Esophagus muscularis mucosa (tissue), 4 donors: Measurements from ENCODE around the gene KLF7. TPM values are rescaled to one million over a fixed set of nuclear protein-coding genes. Genes with fewer than 3 reads are reported as not detected.
A peak's percentile ranks its signal among the peaks of the same experiment; 100 is the strongest.

Experiments used
- DNase-seq: peaks from one replicate; pipeline ENCODE4 v3.0.0-alpha.2; 2017; ENCODE audit errors: extremely low spot score
- H3K27ac ChIP-seq, 4 donors: fragments of 200-600 bp; sonication (generic); replicated peaks in 1 of 4; 1 replicate in 3 of 4; 2 replicates in 1 of 4; pipeline ENCODE4 v1.5.1; 2016 to 2019; ENCODE audit warnings: mild to moderate bottlenecking in 1 of 4
- H3K27me3 ChIP-seq, 4 donors: fragments of 200-600 bp; sonication (generic); one replicate each; pipeline versions ENCODE4 v1.5.1 to v1.6.0; 2016 to 2019
- H3K36me3 ChIP-seq, 4 donors: fragments of 200-600 bp; sonication (generic); one replicate each; pipeline ENCODE4 v1.5.1; 2016 to 2019
- H3K4me1 ChIP-seq, 4 donors: fragments of 200-600 bp; sonication (generic); one replicate each; pipeline ENCODE4 v1.5.1; 2016 to 2019
- H3K4me3 ChIP-seq, 4 donors: fragments of 200-600 bp; sonication (generic); 1 replicate in 2 of 4; 2 replicates in 2 of 4; pipeline ENCODE4 v1.5.1; 2016 to 2019; ENCODE audit warnings: mild to moderate bottlenecking in 4 of 4, moderate library complexity in 1 of 4
- H3K9me3 ChIP-seq, 4 donors: fragments of 200-600 bp; sonication (generic); 1 replicate in 3 of 4; 2 replicates in 1 of 4; pipeline ENCODE4 v1.5.1; 2016 to 2019
- EP300 ChIP-seq: sonication (generic); formaldehyde crosslinking; IDR thresholded peaks from one replicate; pipeline ENCODE4 v1.6.1; 2017; ENCODE audit warnings: antibody characterized with exemption
- POLR2A ChIP-seq: fragments of 450-650 bp; IDR thresholded peaks from one replicate; pipeline ENCODE4 v1.6.1; 2017; ENCODE audit warnings: antibody characterized with exemption, moderate library complexity, mild to moderate bottlenecking, low read depth
- POLR2AphosphoS5 ChIP-seq, 2 donors: sonication (generic); formaldehyde crosslinking; IDR thresholded peaks; one replicate each; pipeline ENCODE4 v1.6.1; 2017; ENCODE audit warnings: antibody characterized with exemption in 2 of 2
- WGBS: methylation state at CpG from one replicate; pipeline ENCODE4 v1.1.5; 2018; 5-methylcytosine and 5-hydroxymethylcytosine counted together
- intact Hi-C: fragments of 100-400 bp; cut with DNase I; formaldehyde crosslinking; loops from one replicate; pipeline ENCODE4 v1.15.1; 2023
- total RNA-seq, 4 donors: library from RNA; depleted of rRNA; stranded (reverse); fragments of >200 nt; gene quantifications; one replicate each; pipeline versions ENCODE4 v1.1.0 to v1.2.1, GENCODE V29; 2016
- TF ChIP-seq, protein P1 (sequence below), 3 experiments: fragments of 200-600 bp in 2 of 3; fragments of 450-650 bp in 1 of 3; sonication (generic) in 2 of 3; IDR thresholded peaks; one replicate each; pipeline ENCODE4 v1.5.1; 2017 to 2019; ENCODE audit warnings: antibody characterized with exemption in 3 of 3, mild to moderate bottlenecking in 2 of 3, moderate library complexity in 1 of 3

The KLF7 gene
- total RNA-seq, 4 donors from 2014 or later = 25.3 to 47.4 (median 36.9) TPM

DNA sequence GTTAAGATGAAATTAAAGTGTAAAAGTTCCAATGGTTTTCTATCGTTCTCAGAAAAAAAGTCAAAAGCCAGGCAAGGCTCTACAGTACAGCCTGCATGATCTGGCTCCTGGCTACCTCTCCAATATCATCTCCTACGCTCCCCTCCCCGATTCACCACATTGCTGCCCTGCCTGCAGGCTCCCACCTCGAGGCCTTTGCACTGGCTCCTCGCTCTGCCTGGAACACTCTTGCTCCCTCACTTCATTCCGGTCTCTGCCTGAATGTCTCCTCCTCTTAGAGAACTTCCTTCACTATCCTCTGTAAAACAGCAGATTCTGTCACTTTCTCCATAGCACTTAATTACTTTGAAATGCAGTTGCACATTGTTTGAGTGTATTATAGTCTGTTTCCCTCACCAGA, 72.5 kb downstream of the KLF7 start:
- intact Hi-C loops = no loop called here
- TF ChIP-seq EP300 (no peak), POLR2AphosphoS5 (IDR thresholded peaks at IDR 0.05) (no peak), POLR2A (no peak)
- TF ChIP-seq, protein P1, sequence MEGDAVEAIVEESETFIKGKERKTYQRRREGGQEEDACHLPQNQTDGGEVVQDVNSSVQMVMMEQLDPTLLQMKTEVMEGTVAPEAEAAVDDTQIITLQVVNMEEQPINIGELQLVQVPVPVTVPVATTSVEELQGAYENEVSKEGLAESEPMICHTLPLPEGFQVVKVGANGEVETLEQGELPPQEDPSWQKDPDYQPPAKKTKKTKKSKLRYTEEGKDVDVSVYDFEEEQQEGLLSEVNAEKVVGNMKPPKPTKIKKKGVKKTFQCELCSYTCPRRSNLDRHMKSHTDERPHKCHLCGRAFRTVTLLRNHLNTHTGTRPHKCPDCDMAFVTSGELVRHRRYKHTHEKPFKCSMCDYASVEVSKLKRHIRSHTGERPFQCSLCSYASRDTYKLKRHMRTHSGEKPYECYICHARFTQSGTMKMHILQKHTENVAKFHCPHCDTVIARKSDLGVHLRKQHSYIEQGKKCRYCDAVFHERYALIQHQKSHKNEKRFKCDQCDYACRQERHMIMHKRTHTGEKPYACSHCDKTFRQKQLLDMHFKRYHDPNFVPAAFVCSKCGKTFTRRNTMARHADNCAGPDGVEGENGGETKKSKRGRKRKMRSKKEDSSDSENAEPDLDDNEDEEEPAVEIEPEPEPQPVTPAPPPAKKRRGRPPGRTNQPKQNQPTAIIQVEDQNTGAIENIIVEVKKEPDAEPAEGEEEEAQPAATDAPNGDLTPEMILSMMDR (IDR thresholded peaks at IDR 0.05) = no peak
- H3K4me1 ChIP-seq = peaks cover 57 to 89% (median 71%) of the 10 kb centered on the region in 4 donors

DNA sequence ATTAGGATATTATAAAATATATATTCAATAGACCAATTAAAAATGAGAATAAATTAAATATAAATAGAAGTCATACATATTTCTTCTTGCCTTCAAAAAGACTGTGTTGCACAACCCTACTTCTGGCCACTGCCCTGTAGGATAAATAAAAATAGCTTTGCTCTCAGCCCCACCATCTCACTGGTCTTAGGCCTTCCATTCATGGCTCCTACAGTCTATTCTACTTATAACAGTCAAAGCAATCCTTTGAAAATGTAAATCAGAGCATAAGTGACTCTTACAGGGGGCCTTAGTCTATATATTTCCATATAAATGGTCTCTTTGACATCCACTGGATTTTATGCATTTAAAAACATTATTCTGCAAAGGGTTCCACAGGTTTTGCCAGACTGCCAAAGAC, 72.9 kb downstream of the KLF7 start:
- H3K36me3 ChIP-seq = peaks cover 0 to 16% (median 4%) of the 10 kb centered on the region in 4 donors
- no peak overlapping the region for H3K27ac ChIP-seq
- H3K4me1 ChIP-seq = peaks cover 60 to 89% (median 74%) of the 10 kb centered on the region in 4 donors
- intact Hi-C loops = no loop called here
- H3K9me3 ChIP-seq = no peaks in the 10 kb centered on the region
- H3K27me3 ChIP-seq = no peaks in the 10 kb centered on the region
- H3K4me3 ChIP-seq = no peak overlapping the region
- TF ChIP-seq, protein P1 (IDR thresholded peaks at IDR 0.05) = no peak
- no peak for TF ChIP-seq POLR2A
- no peak for TF ChIP-seq EP300
- no peak for TF ChIP-seq POLR2AphosphoS5 (IDR thresholded peaks at IDR 0.05)
- DNase-seq = no peak

More for the DNA sequence above, 72.5 kb downstream of the KLF7 start:
- no peak overlapping the region for H3K27ac ChIP-seq
- WGBS = 92% methylated on average over 6 of the region's 6 CpGs
- peaks cover 0 to 13% (median 1%) of the 10 kb centered on the region in 4 donors for H3K36me3 ChIP-seq
- no peak for DNase-seq
- H3K9me3 ChIP-seq = no peaks in the 10 kb centered on the region
- no peaks in the 10 kb centered on the region for H3K27me3 ChIP-seq
- H3K4me3 ChIP-seq = no peak overlapping the region

DNA sequence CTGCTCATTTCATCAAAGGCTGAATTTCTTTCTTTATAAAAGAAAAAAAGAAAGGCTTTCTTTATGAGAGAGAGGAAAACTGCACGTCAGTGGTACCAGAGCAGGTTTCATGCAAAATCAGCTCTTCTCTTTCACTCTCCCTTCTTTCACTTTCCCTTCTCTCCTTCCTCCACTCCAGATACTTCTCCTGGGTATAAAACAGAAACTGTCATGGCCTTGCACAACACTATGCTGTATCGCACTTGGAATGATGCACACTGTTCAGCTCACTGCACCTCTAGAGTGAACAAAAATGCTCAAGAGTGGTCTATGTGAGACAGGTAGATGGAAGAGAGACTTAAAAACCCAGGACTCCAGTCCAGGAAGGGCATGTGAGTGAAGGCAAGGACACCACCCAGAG, 73.8 kb downstream of the KLF7 start:
- Histone ChIP-seq H3K36me3 (peaks cover 2 to 21% (median 12%) of the 10 kb centered on the region in 4 donors), H3K4me3 (no peak overlapping the region), H3K27me3 (no peaks in the 10 kb centered on the region), H3K9me3 (no peaks in the 10 kb centered on the region), H3K4me1 (peaks cover 59 to 89% (median 73%) of the 10 kb centered on the region in 4 donors), H3K27ac (peak overlapping the region in 1 of 4 donors; percentile 12)
- 93% methylated on average over 2 of the region's 2 CpGs for WGBS
- TF ChIP-seq POLR2AphosphoS5 (IDR thresholded peaks at IDR 0.05) (no peak), POLR2A (no peak), EP300 (no peak)
- TF ChIP-seq, protein P1 (IDR thresholded peaks at IDR 0.05) = no peak
- intact Hi-C loops = no loop called here
- DNase-seq = no peak

DNA sequence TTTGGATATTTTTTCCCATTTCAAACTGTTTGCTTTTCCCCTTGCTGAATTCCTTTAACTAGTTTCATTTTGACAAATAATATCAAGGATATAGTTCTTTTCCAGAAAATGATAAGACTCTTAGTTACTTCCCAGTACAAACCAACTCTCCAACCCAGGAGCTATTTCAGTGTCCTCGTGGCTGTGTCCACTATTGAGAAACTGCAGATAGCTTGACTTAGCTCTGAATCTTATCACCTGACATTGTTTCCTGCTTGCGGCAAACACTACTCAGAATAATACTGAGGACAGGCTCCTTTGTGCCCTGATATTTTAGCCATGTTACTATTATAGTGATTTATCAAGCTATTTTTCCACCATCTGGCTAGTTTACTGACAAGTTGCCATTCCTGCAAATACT, 74.6 kb downstream of the KLF7 start:
- Histone ChIP-seq H3K4me3 (no peak overlapping the region), H3K27me3 (no peaks in the 10 kb centered on the region), H3K9me3 (no peaks in the 10 kb centered on the region), H3K4me1 (peaks cover 59 to 88% (median 73%) of the 10 kb centered on the region in 4 donors), H3K27ac (peak overlapping the region in 2 of 4 donors; percentile 0 to 39), H3K36me3 (peaks cover 5 to 29% (median 12%) of the 10 kb centered on the region in 4 donors)
- DNase-seq = no peak
- intact Hi-C loops = no loop called here
- 49% methylated on average over 2 of the region's 2 CpGs for WGBS
- TF ChIP-seq, protein P1 (IDR thresholded peaks at IDR 0.05) = no peak
- TF ChIP-seq EP300 (no peak), POLR2A (no peak), POLR2AphosphoS5 (IDR thresholded peaks at IDR 0.05) (no peak)

DNA sequence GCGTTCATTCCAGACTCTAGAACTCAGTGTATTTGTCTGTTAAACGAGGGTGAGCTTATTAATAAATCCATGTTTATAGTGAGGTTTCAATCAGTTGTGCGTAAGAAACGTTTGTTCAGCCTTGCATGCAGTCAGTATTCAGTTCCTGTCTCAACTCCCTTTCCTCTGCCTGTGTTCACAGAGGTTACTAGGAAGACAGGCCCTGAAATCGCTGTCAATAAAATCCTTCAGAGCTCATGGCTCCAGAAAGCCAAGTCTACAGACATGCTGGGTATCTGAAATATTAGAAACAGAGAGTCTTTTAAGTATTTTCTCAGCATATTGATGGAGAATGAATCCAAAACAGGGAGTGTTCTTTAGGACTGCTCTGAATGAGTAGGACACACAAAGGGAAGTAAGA, 75.4 kb downstream of the KLF7 start:
- H3K27me3 ChIP-seq = no peaks in the 10 kb centered on the region
- TF ChIP-seq, protein P1 (IDR thresholded peaks at IDR 0.05) = no peak
- TF ChIP-seq POLR2A (no peak), EP300 (no peak), POLR2AphosphoS5 (IDR thresholded peaks at IDR 0.05) (no peak)
- WGBS = 46% methylated on average over 5 of the region's 5 CpGs
- peaks cover 5 to 34% (median 15%) of the 10 kb centered on the region in 4 donors for H3K36me3 ChIP-seq
- H3K4me1 ChIP-seq = peaks cover 62 to 91% (median 77%) of the 10 kb centered on the region in 4 donors
- intact Hi-C loops = no loop called here
- H3K9me3 ChIP-seq = no peaks in the 10 kb centered on the region
- H3K27ac ChIP-seq = peak overlapping the region in 1 of 4 donors; percentile 39
- DNase-seq = no peak
- H3K4me3 ChIP-seq = no peak overlapping the region
